GM19025 (cell line): Measurements from ENCODE around the gene ATP8A1.
A peak's percentile ranks its signal among the peaks of the same experiment; 100 is the strongest.

Experiments
- ATAC-seq: cut with Tn5 transposase; IDR thresholded peaks from one replicate; pipeline ENCODE4 v1.9.1; 2021; ENCODE audit warnings: mild to moderate bottlenecking, low read depth, moderate library complexity; ENCODE audit not compliant: unreplicated experiment

Gene ATP8A1

DNA sequence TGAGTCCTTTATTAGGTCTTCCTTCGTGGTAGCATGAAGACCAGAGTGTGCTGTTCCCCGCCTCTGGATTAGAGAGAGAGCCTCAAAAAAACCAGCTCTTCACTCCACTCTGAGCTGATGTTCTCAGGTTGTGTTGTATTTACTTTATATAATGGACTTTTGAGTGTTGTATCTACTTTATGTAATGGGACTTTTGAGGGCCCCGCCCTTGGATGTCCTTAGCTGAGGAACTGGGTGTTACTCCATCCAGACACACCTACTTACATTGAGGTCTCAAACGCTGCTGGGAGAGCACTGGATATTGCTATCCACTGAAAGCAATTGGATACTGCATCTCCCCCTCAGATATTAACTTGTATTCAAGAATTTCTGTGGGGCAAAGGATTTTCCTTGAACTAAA lies 28.2 kb downstream of the ATP8A1 start:
- ATAC-seq = no peak

DNA sequence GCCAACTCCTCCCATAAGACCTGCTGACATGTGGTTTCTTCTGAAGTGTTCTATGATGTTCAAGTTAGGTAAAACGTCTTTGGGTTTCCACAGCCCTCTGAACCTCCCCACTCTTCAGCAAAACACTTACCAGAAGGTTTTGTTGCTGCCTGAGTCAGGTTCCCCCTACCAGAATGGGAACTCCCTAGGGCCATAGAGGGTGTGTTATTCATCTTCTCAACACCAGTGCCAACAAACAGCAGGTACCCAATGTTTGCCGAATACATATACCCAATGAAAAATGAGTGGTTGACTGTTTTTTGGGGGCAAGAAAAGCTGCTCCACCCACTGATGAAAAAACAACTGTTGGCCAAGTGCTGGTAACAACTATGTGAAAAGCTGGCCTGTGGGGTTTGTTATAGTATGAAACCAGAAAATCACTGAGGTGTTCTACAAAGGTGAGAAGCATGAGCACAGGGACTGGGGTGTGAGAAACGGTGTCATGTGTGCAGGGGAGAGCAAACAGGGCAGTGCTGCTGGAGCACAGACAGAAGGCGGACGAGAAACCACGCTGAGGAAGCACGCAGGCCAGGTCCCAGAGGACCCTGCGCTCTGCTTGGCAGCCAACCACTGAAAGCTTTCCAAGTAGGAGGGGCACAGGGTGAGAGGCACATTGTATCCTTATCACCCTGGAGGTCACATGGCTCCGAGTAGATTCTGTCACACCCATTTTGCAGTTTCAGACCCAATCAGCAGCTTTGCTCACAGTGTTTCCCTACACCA lies 28.8 kb downstream of the ATP8A1 start:
- ATAC-seq = peak; percentile 88

GRCh38 chr4:42626629-42627146 lies 30.2 kb downstream of the ATP8A1 start:
- no peak for ATAC-seq

GRCh38 chr4:42625329-42625728 lies 31.6 kb downstream of the ATP8A1 start:
- no peak for ATAC-seq

- ATAC-seq = no peak
Measured at GRCh38 chr4:42624551-42624950, 32.4 kb downstream of the ATP8A1 start.

DNA sequence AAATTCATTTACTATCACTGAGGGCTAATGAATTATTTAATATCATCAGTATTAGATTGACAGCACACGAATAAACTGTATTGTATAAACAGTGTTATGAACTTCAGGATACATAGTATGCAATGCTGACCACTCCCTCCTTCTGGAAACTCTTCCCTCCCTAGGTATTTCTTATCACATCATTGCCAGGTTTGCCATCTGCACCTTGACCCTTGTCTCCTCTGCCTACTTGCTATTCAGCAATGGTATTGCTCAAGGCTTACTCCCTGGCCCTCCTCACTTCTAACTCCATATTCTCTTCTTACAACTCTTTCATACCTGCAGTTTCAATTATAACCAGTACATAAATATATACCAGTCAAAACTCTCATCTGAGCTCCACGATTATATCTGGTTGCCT lies 38.9 kb downstream of the ATP8A1 start:
- no peak for ATAC-seq

DNA sequence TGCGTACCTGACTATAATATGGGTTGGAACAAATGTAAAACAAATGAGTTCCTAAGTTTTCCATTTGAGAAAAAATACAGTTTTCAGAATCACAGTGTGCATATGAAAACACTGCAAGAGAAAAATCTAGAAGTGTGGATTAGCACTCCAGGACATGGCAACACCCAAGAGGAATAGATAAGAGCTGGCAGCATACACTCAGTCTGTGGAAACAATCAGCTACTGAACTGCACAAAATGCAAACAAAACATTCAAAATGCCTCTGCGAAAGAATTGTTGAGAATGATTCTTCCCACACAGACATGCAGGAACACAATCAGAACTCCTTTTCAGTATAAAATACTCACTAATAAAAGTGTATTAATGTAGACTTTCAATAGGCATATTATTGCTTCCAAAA lies 39.9 kb downstream of the ATP8A1 start:
- ATAC-seq = no peak

GRCh38 chr4:42616572-42616971 lies 40.3 kb downstream of the ATP8A1 start:
- ATAC-seq = no peak

DNA sequence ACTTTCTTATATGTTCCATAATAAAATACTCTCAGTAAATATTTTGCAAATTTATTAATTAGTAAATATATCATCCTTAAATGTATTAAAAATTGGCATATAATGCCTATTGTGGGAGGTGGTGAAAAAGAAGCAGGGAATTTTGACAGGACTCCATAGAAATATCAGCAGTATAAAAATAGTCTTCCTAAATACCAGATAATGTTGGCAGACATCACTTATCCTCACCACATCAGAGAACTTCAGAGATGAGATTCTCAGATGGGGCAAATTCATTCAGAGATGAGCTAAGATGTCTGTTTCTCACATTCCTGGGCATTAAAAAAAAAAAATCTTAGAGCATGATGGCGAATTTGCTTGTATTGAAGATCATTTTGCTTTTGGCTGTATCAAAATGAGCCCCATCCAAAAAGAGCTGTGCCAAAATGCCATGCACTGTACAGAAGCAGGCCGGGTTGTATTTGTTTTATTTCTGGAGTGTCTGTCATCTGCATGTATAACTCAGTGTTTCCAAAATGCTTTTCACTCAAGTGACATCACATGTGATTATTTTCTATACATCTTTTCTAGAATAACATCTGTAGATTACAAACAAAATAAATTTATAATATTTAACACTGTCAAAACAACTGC lies 41.7 kb downstream of the ATP8A1 start:
- no peak for ATAC-seq

DNA sequence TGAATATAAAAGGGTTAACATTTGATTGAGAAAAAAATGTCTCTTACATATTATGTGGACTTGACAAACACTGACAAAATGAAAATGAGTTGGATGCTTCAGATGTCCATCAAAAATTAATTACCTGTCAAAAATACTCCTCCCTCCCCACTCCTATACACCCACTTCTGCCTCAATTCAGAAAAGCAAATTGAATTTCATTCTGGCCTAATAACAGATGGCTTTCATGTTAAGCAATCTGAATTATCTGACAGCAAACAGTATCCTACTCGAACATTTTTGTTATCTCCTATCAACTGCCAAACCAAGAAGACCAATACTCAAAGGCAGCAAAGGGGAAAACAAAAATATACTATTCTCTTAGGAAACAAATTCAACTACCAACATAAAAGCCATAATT lies 44.0 kb downstream of the ATP8A1 start:
- ATAC-seq = no peak

DNA sequence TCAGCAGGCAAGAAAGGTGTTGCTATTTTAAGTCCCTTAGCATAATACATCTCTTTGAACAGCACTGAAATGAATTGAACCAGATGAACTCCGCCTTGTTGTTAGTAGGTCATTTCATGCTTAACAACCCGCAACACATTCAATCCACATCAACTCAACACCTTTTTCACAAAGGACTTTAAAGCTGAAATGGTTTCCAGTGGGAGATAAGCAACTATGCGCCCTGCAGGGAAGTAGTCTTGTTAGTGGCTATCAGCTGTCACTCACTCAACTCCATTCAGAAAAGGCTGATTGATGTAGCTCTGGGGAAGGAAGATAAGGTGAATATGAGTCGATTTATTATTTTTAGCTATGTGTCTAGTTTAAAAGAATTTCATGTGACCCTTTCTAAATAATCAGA lies 46.0 kb downstream of the ATP8A1 start:
- no peak for ATAC-seq

DNA sequence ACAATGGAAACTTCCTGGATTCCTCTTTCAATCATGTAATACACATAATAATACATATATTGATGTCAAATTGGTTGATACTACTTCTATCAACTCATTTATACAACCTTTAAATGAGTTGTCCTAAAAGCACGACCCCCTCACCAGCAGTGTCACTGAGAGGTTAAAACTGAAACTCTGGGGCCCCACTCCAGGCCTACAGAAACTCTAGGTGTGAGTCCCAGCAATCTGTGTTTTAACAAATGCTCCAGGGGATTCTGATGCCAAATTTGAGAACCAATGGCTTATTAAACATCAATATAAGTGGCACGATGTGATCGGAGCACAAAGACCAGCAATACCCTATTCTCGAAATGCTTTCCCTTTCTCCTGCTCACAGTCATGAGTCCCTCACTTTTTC lies 47.9 kb downstream of the ATP8A1 start:
- no peak for ATAC-seq

- ATAC-seq = no peak
Measured at GRCh38 chr4:42608551-42608950, 48.4 kb downstream of the ATP8A1 start.

- no peak for ATAC-seq
Measured at GRCh38 chr4:42607011-42607726, 49.7 kb downstream of the ATP8A1 start.

GRCh38 chr4:42605264-42605663 lies 51.6 kb downstream of the ATP8A1 start:
- ATAC-seq = no peak

DNA sequence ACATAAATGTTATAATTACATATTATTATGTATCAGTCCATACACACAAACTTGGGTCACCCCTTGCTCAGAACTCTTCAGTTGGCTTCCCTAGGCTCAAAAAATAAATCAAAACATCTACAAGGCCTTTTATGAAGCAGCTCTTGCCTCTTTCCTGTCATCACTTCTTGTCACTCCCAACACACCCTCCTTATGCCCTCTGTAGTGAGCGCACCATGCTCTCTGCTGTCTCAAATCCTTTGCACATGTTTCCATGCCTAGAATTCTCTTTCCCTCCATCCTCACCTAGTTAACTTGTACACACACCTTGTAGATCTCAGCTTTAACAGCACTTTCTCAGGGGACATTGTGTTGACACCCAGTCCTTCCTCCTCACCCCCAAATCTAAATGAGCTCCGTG lies 53.0 kb downstream of the ATP8A1 start:
- ATAC-seq = no peak

GRCh38 chr4:42600578-42600977 lies 56.3 kb downstream of the ATP8A1 start:
- ATAC-seq = no peak

- ATAC-seq = peak; percentile 95
Measured at GRCh38 chr4:42596918-42597317, 60.0 kb downstream of the ATP8A1 start.

GRCh38 chr4:42594888-42595287 lies 62.0 kb downstream of the ATP8A1 start:
- ATAC-seq = no peak

DNA sequence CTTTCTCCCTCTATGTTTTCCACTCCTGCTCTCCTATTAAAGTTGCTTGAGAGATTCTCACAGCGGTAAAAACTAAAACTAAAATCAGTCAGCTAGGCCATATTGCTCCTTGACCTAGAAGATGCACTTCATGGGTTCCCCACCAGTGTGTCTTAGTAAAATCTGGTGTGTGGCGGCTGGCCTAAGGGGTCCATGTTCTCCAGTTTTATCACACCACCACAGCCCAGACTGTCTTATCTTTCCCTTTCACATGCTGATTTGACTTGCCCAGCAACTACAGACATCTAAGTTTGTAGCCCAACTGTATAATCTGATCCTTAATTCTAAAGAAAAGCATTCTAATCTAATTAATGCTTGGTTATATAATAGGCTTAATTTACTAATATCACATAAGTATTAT lies 68.0 kb downstream of the ATP8A1 start:
- ATAC-seq = no peak

GRCh38 chr4:42586775-42587174 lies 70.1 kb downstream of the ATP8A1 start:
- ATAC-seq = no peak
